Measurements from ENCODE around the gene TEX13A. TPM values are rescaled to one million over a fixed set of nuclear protein-coding genes. Genes with fewer than 3 reads are reported as not detected.

TEX13A gene
- total and polyA plus RNA-seq, 10 of the 15 experiments (the other 5 are each of a cell fraction or from before 2014, with no cell fraction given), result not detected

DNA sequence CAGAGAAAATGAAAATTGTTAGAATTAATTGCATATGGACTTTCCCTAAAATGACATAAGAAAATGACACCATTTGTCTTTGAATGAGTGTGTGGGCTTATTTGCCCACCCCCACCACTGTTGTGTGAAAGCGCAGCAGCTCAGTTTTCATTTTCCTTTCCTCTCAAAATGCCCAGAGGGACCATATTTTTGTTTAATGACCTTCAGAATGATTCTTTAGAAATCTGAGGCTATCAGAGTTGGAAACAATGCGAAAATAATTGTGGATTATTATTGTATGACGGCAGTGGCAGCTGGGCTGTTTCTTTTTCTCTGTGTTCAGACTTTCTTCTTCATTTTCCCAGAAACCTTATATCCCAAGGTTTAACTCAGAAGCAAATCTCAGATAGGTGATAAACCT, 44.6 kb upstream of the TEX13A start (continued):
- no peak for TF ChIP-seq SPI1 (IDR thresholded peaks at IDR 0.05; ENCODE audit: borderline replicate concordance, insufficient read depth, low read depth, low read length)
- TF ChIP-seq, protein P1, sequence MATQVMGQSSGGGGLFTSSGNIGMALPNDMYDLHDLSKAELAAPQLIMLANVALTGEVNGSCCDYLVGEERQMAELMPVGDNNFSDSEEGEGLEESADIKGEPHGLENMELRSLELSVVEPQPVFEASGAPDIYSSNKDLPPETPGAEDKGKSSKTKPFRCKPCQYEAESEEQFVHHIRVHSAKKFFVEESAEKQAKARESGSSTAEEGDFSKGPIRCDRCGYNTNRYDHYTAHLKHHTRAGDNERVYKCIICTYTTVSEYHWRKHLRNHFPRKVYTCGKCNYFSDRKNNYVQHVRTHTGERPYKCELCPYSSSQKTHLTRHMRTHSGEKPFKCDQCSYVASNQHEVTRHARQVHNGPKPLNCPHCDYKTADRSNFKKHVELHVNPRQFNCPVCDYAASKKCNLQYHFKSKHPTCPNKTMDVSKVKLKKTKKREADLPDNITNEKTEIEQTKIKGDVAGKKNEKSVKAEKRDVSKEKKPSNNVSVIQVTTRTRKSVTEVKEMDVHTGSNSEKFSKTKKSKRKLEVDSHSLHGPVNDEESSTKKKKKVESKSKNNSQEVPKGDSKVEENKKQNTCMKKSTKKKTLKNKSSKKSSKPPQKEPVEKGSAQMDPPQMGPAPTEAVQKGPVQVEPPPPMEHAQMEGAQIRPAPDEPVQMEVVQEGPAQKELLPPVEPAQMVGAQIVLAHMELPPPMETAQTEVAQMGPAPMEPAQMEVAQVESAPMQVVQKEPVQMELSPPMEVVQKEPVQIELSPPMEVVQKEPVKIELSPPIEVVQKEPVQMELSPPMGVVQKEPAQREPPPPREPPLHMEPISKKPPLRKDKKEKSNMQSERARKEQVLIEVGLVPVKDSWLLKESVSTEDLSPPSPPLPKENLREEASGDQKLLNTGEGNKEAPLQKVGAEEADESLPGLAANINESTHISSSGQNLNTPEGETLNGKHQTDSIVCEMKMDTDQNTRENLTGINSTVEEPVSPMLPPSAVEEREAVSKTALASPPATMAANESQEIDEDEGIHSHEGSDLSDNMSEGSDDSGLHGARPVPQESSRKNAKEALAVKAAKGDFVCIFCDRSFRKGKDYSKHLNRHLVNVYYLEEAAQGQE (IDR thresholded peaks at IDR 0.05; ENCODE audit: low read depth, low read length), result no peak
- no peak for TF ChIP-seq SUPT20H (IDR thresholded peaks at IDR 0.05; ENCODE audit: borderline replicate concordance, control insufficient read depth, low read depth, low read length)
- no peak for TF ChIP-seq POLR2AphosphoS5 (IDR thresholded peaks at IDR 0.05; ENCODE audit: low read length)
- TF ChIP-seq CREM (IDR thresholded peaks at IDR 0.05; ENCODE audit: low read depth), result no peak

DNA sequence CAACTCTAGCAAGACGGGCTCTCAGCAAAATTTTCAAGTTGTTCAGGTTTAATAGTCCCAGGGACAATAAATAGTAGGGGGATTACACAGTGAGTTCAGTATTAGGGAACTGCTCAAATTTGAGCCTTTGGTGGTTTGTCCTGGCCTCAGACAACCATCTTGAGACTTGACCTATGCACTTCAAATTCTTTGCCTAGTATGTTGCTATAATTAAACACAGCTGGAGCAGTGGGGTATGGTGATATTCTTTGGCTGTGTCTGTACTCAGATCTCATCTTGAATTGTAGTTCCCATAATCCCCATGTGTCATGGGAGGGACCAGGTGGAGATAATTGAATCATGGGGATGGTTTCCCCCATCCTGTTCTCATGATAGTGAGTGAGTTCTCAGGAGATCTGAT, 43.3 kb upstream of the TEX13A start:
- no peak for FAIRE-seq
- no peak overlapping the region for H3K27ac ChIP-seq (ENCODE audit: control insufficient read depth, insufficient read depth)
- ChIA-PET SMC1A (ENCODE audit: uncharacterized antibody, unreplicated experiment) (interaction anchor here (0.9 kb wide), 1 partner anchor 401 kb away, joined by 4 read pairs; no protein-coding TSS in a partner anchor), POLR2A (no interaction called here), RAD21 (ENCODE audit: unreplicated experiment) (no interaction called here), CTCF (no interaction called here)
- no TSS peak for BruUV-seq (replicated peaks)
- no peak for ATAC-seq
- no peaks in the 10 kb centered on the region for H3K36me3 ChIP-seq (ENCODE audit: control insufficient read depth in 2 of 2, insufficient read depth in 2 of 2, low read length in 1 of 2)
- no peaks in the 10 kb centered on the region for H3K9me3 ChIP-seq (replicated peaks; ENCODE audit: control insufficient read depth, insufficient read depth, low read length)
- 0% methylated on average over 1 of the region's 1 CpG for WGBS (ENCODE audit: insufficient coverage, insufficient replicate concordance, low lambda C conversion rate, missing lambda C conversion rate)
- H3K4me2 ChIP-seq (ENCODE audit: control insufficient read depth, insufficient read depth), result no peak overlapping the region
- no peaks in the 10 kb centered on the region for H3K27me3 ChIP-seq (replicated peaks in 1 of 2; ENCODE audit: control insufficient read depth in 2 of 2, insufficient read depth in 2 of 2, low read length in 1 of 2)
- no peaks in the 10 kb centered on the region for H3K79me2 ChIP-seq (ENCODE audit: control insufficient read depth, insufficient read depth, low read length)
- no peak overlapping the region for H3K4me3 ChIP-seq
- no peaks in the 10 kb centered on the region for H4K20me1 ChIP-seq (ENCODE audit: control insufficient read depth, insufficient read depth)
- intact Hi-C loops (cut with micrococcal nuclease; ENCODE audit: unreplicated experiment) (no loop called here), in situ Hi-C loops (cut with MboI) (no loop called here)
- no peak overlapping the region for H2AFZ ChIP-seq (ENCODE audit: control insufficient read depth, low read depth, low read length)
- H3K4me1 ChIP-seq (ENCODE audit: control insufficient read depth, insufficient read depth, low read length), result no peaks in the 10 kb centered on the region
- no peak overlapping the region for H3K9ac ChIP-seq (ENCODE audit: control insufficient read depth, insufficient read depth, low read length)
- no peak for DNase-seq (ENCODE audit: low read depth, low spot score)
- TF ChIP-seq STAT3 (IDR thresholded peaks at IDR 0.05; ENCODE audit: low read depth, low read length) (no peak), EGR1 (IDR thresholded peaks at IDR 0.05; ENCODE audit: borderline replicate concordance in 1 of 2, low read depth in 2 of 2, low read length in 2 of 2) (no peak), BRCA1 (IDR thresholded peaks at IDR 0.05; ENCODE audit: low read depth, low read length) (no peak), YBX1 (IDR thresholded peaks at IDR 0.05) (no peak), CHD1 (IDR thresholded peaks at IDR 0.05; ENCODE audit: low read depth, low read length) (no peak), BACH1 (IDR thresholded peaks at IDR 0.05; ENCODE audit: borderline replicate concordance) (no peak), EP300 (IDR thresholded peaks at IDR 0.05; ENCODE audit: borderline replicate concordance in 1 of 2, control insufficient read depth in 1 of 2, low read depth in 2 of 2, low read length in 2 of 2) (no peak)
- TF ChIP-seq, protein P2, sequence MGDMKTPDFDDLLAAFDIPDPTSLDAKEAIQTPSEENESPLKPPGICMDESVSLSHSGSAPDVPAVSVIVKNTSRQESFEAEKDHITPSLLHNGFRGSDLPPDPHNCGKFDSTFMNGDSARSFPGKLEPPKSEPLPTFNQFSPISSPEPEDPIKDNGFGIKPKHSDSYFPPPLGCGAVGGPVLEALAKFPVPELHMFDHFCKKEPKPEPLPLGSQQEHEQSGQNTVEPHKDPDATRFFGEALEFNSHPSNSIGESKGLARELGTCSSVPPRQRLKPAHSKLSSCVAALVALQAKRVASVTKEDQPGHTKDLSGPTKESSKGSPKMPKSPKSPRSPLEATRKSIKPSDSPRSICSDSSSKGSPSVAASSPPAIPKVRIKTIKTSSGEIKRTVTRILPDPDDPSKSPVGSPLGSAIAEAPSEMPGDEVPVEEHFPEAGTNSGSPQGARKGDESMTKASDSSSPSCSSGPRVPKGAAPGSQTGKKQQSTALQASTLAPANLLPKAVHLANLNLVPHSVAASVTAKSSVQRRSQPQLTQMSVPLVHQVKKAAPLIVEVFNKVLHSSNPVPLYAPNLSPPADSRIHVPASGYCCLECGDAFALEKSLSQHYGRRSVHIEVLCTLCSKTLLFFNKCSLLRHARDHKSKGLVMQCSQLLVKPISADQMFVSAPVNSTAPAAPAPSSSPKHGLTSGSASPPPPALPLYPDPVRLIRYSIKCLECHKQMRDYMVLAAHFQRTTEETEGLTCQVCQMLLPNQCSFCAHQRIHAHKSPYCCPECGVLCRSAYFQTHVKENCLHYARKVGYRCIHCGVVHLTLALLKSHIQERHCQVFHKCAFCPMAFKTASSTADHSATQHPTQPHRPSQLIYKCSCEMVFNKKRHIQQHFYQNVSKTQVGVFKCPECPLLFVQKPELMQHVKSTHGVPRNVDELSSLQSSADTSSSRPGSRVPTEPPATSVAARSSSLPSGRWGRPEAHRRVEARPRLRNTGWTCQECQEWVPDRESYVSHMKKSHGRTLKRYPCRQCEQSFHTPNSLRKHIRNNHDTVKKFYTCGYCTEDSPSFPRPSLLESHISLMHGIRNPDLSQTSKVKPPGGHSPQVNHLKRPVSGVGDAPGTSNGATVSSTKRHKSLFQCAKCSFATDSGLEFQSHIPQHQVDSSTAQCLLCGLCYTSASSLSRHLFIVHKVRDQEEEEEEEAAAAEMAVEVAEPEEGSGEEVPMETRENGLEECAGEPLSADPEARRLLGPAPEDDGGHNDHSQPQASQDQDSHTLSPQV (IDR thresholded peaks at IDR 0.05), result no peak
- TF ChIP-seq, protein P3, sequence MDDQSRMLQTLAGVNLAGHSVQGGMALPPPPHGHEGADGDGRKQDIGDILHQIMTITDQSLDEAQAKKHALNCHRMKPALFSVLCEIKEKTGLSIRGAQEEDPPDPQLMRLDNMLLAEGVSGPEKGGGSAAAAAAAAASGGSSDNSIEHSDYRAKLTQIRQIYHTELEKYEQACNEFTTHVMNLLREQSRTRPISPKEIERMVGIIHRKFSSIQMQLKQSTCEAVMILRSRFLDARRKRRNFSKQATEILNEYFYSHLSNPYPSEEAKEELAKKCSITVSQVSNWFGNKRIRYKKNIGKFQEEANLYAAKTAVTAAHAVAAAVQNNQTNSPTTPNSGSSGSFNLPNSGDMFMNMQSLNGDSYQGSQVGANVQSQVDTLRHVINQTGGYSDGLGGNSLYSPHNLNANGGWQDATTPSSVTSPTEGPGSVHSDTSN (IDR thresholded peaks at IDR 0.05; ENCODE audit: insufficient replicate concordance, low read depth, low read length), result no peak
